IPS DF 19.7 (cell line): Measurements from ENCODE around the gene COQ10B.
A peak's percentile ranks its signal among the peaks of the same experiment; 100 is the strongest.
"Not testable (repeated sequence)": the region's sequence is repeated elsewhere in the genome, so short reads cannot be mapped to it uniquely, and the experiment has no call there.

ENCODE experiments used
- DNase-seq: peaks from one replicate; pipeline ENCODE4 v3.0.0-alpha.2; 2013; ENCODE audit warnings: low read depth, low spot score

The COQ10B gene

DNA sequence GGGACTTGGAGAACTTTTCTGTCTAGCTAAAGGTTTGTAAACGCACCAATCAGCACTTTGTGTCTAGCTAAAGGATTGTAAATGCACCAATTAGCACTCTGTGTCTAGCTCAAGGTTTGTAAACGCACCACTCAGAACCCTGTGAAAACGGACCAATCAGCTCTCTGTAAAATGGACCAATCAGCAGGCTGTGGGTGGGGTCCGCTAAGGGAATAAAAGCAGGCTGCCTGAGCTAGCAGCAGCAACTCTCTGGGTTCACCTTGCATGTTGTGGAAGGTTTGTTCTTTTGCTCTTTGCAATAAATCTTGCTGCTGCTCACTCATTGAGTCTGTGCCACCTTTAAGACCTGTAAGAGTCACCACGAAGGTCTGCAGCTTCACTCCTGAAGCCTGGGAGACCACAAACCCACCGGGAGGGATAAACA is 2.4 kb upstream of the COQ10B start:
- DNase-seq, result not testable (repeated sequence)

DNA sequence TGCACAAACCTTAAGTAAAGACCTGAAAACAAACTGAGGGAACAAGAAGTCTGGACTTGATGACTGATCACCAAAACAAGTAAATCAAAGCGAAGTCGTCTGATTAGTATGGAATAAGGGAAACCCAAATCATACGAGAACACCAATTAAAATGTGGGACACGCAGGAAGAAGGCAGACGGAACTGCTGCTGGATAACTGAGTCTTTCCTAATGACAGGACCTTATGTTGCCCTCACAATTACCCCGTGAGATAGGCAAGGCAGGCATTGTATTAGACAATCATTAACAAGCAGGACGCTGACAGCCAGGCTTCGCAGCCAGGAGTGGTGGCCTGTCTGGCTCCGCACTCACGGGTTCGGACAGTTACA is 614 bp upstream of the COQ10B start:
- no peak for DNase-seq

DNA sequence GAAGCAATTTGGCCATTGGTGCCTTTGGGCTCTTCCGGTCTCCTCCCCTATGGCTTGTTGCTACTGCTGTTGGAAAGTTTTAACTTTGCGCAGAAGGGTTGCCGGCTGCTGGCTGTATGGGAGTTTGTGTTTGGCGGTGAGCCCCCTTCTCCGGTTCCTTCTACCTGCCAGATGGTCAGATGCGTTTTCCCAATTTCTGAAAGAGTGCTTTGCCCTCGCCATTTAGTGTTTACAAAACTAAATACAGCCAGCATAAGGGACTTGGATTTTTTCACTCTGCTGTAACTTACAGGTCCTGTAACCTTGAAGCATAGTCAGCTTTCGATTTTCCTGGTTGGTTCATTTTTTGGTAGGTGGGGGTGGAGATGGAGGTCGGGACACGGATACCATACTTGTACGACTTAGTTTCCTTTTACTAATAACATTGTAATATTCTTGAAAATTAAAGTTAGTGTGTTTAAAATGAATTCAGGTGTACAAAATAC is 604 bp downstream of the COQ10B start:
- DNase-seq, result no peak

DNA sequence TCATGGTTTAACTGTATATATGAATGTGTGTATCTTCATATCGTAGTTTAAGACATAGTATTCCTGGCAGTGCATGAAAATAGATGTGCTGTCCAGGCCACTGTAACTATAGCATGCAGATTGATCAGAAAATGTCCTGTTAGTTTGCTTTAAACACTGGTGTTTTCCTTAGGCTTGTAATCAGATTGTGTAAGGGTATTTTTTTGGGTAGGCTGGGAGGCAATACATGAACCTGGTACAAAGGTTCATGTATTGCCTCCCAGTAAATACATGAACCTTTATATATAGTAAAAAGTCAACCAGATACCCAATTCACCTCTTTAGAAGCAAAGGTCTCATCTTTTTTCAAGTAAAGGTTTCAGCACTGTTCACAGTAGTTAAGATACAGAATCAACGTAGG is 1.6 kb downstream of the COQ10B start:
- DNase-seq, result no peak

DNA sequence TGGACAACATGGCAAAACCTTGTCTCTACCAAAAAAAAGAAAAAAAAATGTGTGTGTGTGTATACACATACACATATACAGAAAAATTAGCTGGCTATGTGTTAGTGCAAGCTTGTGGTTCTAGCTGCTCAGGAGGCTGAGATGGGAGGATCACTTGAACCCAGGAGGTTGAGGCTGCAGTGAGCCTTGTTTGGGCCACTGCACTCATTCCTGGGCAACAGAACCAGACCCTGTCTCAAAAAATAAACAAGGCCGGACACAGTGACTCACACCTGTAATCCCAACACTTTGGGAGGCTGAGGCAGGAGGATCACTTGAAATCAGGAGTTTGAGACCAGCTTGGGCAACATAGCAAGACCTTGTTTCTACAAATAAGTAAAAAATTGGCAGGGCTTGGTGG is 2.1 kb downstream of the COQ10B start:
- no peak for DNase-seq

GRCh38 chr2:197460649-197461048 is 7.3 kb downstream of the COQ10B start:
- DNase-seq, result no peak

GRCh38 chr2:197461057-197461456 is 7.7 kb downstream of the COQ10B start:
- DNase-seq, result no peak

DNA sequence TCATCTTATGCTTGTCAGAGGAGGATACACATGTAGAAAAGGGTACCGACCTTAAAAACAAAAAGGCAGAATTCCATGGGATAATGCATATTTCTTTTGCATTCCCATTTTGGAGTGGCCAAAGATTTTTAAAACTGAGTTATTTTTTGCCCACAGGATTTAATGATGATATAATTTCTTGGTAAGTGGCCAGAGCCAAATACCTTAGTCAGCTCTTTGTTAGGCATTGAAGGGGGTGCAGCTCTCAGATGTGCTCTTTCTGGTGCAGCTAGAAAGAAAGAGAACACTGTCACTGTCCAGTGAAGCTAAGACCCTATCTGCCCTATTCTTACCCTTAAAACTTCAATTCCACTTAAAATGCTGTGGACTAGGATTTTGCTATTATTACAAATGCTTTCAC is 10.8 kb downstream of the COQ10B start:
- DNase-seq, result no peak

DNA sequence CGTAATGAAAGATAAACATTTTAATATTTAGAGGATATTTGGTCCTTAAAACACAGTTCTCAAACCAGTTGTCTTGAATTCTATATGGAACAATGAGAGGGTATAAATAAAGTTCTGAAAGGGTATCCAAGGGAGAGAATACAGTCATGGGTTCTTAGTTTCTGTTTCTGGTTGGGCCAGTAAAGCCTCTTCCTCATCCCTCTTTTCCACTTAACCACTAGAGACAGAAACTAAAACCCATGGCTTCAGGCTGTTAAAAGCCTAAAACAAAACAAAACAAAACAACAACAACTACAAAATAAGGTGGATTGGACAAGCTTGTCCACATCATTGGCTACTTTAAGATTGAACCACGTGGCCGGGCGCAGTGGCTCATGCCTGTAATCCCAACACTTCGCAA is 18.8 kb downstream of the COQ10B start:
- DNase-seq, result no peak

- DNase-seq, result no peak
Measured at GRCh38 chr2:197477797-197478196, 24.4 kb downstream of the COQ10B start.

DNA sequence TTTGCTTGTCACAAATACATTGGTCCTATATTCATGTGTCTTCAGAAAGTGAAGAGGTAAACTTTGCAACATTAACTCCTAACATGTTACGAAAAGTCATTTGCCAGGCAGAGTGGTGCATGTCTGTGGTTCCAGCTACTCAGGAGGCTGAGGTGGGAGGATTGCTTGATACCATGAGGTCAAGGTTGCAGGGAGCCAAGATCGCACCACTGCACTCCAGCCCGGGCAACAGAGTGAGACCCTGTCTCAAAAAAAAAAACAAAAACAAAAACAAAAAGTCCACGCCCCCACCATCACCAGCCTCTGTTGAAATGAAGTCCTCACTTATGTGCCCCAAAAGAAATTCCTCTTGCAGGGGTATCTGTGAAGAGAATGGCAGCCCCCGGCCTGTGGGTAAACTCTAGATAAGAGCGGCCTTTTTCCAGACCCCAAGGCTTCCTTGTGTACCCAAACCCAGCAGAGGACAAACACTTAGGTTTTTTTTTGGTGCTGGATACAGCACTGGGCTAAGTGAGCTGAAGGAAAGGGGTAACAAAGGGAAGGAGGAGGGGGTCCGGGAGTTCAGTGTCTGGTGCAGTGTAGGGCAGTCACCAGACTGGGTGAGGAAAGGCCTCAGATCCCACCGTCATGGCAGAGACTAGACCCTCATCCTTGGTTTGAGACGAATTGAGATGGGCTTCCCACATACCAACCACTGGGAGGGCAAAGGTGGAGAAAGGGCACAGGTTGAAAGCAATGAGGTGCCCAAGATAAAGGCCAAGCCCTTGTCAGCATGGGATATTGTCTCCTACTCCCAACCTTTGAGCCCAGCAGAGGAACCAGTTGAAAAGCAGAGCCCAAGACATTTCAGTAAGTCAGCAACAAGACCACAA is 27.0 kb downstream of the COQ10B start:
- DNase-seq, result no peak

GRCh38 chr2:197484248-197484647 is 30.9 kb downstream of the COQ10B start:
- not testable (repeated sequence) for DNase-seq

DNA sequence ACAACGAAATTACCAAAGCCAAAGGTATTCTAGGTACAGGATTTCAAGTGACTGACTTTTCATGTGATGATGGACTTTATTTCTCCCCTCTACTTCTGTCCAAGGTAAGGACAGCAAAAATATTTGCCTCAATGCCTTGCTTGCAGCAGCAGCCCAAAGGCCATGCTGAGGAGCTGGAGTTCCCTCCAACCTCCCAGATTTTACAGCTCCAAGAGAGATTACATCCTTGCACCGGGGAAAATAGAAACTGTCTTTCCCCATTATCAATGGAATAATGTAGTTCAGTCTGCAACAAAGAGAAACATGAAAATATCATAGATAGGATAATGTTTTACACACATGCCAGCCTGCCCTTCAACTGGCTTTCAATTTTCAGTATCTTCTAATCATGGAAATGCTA is 32.8 kb downstream of the COQ10B start:
- no peak for DNase-seq

- no peak for DNase-seq
Measured at GRCh38 chr2:197487385-197487784, 34.0 kb downstream of the COQ10B start.

- DNase-seq, result no peak
Measured at GRCh38 chr2:197495433-197496134, 42.2 kb downstream of the COQ10B start.

DNA sequence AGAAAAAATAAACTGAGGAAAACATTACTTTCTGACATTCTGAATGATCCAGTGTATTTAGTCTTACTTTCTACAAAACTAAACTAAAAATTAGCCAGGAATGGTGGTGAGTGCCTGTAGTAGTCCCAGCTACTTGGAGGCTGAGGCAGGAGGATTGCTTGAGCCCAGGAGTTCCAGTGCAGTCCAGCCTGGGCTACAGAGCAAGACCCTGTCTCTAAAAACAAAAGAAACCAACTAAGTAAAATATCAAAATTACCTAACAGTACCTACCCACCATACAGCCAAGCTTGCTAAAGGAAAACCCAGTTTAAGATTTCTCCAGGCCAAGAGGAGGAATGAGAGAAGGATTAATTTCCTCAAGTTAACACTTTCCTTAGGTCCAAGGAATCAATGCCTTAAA is 43.3 kb downstream of the COQ10B start:
- DNase-seq, result no peak

DNA sequence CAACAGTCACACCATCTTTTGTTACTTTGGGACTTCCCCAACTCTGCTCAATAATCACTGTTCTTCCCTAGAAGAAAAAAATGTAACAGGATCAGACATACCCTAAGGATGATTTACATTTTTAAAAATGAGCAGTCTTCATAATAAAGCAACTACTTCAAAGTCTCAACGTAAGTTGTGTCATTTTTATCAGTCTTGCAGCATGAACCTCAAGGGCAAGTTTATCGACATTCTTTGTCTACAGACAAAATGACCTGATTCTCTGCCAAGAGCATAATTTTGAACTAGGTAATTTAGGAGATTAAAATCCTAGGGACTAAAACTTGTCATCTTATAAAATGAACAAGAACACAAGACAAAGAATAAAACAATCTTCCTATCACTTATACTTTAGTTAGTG is 44.0 kb downstream of the COQ10B start:
- DNase-seq, result no peak

DNA sequence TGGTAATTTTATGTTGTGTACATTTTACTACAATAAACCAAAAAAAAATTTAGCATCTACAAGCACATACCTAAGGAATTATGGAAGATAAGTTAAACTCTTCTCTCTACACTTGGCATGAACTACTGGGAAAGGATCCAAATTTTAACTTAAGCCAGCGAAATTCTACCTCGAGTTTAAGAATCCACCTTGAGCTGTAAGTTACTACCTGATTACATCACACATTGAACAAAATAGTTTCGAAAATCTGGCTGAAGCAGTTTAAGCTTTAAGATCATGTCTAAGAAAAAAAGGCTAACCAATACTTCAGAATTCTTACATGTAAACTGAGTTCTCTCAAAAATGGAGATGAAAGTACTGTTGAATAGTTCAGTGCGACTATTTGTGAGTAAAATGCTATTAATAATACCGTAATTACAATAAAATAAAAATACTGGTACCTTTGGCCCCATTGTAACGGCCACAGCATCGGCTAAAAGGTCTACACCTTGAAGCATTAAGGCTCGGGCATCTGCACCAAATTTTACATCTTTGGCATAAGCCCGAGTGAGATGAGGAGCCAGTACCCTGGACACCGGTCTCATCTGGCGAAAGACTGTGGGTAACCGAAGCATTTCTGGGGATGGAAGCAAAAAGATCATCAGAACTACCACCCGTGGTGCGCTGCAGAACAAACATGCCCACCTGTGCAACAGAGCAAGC is 45.0 kb downstream of the COQ10B start:
- DNase-seq, result no peak

DNA sequence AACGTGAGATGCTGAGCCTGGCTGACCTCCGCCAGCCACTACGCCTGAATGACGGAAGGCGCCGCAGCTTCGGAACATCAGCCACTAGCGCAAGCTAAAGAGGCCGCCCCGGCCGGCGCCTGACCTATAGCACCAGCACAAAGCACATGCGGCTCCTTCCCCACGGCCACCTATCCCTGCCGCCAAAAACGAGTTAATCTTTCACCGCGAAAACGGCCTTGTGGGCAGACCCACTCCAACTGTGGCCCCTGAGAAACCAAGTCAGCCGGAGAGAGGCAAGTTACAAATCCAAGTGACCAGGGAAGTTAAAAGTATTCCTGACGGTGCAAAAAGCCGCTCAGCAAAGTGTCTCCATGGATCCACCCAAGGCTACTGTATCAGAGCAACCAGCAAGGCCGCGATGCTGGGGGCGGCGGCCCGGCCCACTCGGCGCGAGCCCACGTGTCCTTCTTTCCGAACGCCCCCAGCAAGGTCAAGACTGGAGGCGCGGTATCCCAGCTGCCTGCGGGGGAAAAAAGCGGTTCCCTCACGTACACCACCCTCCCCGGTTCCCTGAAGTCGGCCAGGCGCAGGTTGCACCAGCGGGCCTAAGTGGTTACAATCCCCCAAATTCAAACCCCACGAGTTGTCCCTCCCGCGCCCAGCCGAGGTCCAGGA is 45.7 kb downstream of the COQ10B start:
- DNase-seq, result no peak

DNA sequence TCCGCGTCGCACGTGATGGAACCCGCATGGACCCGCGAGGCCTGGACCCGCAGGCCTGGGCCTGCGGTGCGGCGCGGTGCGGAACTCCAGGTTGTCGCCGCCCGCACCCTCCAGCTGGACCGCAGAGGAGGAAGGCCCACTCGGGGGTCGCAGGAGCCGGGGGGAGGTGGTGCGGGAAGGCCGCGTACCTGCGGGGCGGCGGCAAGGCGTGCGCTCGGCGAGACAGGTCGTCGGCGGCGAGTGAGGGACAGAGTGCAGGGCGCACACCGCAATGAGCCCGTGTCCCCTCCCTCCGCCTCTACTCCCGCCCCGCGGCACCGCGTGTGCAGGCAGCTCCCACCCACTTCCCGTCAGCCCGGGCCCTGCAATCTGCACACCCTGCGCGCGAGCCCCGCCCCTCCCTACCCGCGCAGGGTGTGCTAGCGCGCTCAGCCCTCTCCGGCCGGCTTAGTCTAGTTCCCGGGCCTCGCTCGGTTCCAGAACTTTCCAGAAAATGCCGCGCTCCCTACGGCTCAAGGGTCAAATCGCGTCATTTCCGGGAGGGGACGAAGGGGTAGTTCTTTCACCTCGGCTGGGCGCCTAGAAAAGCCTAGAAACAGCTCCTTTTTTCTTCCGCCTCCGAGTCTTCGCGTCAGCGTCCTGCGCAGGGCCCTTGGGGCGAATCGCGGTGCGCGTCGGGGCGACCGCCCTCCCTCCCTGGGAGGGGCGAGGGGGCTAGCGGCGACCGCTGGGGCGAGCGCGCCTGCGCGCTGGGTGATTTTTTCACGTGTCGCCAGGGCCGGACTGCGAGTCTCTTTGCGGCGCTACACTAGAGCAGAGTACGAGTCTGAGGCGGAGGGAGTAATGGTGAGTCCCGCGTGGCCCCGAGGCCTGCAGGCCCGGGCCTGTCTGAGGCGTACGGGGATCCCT is 46.5 kb downstream of the COQ10B start, which contains the start of the genes HSPD1 and HSPE1:
Gene HSPD1 (minus strand): TSS at position 247 of the 909 bp plus-strand sequence. CDS start 992 bp downstream, outside the sequence.
Gene HSPE1 (plus strand): TSS at position 786 of the 909 bp plus-strand sequence. CDS start 58 bp downstream, at position 844.
- DNase-seq, result peak; percentile 97
